Neural cell (in vitro differentiated cells): Measurements from ENCODE around the gene WDR33. TPM values are rescaled to one million over a fixed set of nuclear protein-coding genes. Genes with fewer than 3 reads are reported as not detected.

Source experiments
- H2AFZ ChIP-seq: fragments of 200-600, 300-800 bp; sonication (generic), shearing (Covaris generic); 2 replicates; pipeline ENCODE4 v1.6.0; 2014; ENCODE audit warnings: low read depth, mild to moderate bottlenecking, antibody characterized with exemption, low read length, moderate library complexity
- H3F3A ChIP-seq: fragments of 200-600 bp; shearing (Covaris generic); 2 replicates; pipeline ENCODE4 v1.6.1; 2016; ENCODE audit warnings: mild to moderate bottlenecking, moderate library complexity, mixed read lengths, antibody characterized with exemption, low read length; ENCODE audit not compliant: insufficient read depth, poor library complexity, severe bottlenecking
- H3K27ac ChIP-seq: fragments of 200-600, 300-800 bp; sonication (generic), shearing (Covaris generic); 2 replicates; pipeline ENCODE4 v1.5.1; 2014; ENCODE audit warnings: mild to moderate bottlenecking, low read length, moderate library complexity
- H3K27me3 ChIP-seq: fragments of 300-800, 200-600 bp; sonication (generic), shearing (Covaris generic); 2 replicates; pipeline ENCODE4 v1.6.0; 2014; ENCODE audit warnings: mild to moderate bottlenecking, low read depth, low read length, moderate library complexity; ENCODE audit not compliant: insufficient read depth
- H3K36me3 ChIP-seq: fragments of 300-800, 200-600 bp; sonication (generic), shearing (Covaris generic); 2 replicates; pipeline ENCODE4 v1.5.1; 2014; ENCODE audit warnings: mild to moderate bottlenecking, antibody characterized with exemption, low read length, moderate library complexity; ENCODE audit not compliant: insufficient read depth
- H3K4me2 ChIP-seq: fragments of 300-800, 200-600 bp; sonication (generic), shearing (Covaris generic); 2 replicates; pipeline ENCODE4 v1.6.0; 2014; ENCODE audit warnings: mild to moderate bottlenecking, low read length
- H3K4me3 ChIP-seq: fragments of 300-800, 200-600 bp; sonication (generic), shearing (Covaris generic); 2 replicates; pipeline ENCODE4 v1.5.1; 2014; ENCODE audit warnings: mild to moderate bottlenecking, low read length, moderate library complexity
- H3K79me2 ChIP-seq: fragments of 200-600 bp; shearing (Covaris generic); replicated peaks from 2 replicates; pipeline ENCODE4 v1.6.0; 2014; ENCODE audit warnings: mild to moderate bottlenecking, low read length, moderate library complexity; ENCODE audit not compliant: insufficient read depth
- H3K9ac ChIP-seq: fragments of 300-800, 200-600 bp; sonication (generic), shearing (Covaris generic); 2 replicates; pipeline ENCODE4 v1.6.1; 2016; ENCODE audit warnings: mild to moderate bottlenecking, low read length, mixed read lengths
- H3K9me2 ChIP-seq: fragments of 200-600 bp; shearing (Covaris generic); 2 replicates; pipeline ENCODE4 v1.6.1; 2016; ENCODE audit warnings: mild to moderate bottlenecking, low read length, mixed read lengths; ENCODE audit not compliant: insufficient read depth
- H3K9me3 ChIP-seq: fragments of 200-600, 300-800 bp; sonication (generic), shearing (Covaris generic); 2 replicates; pipeline ENCODE4 v1.6.1; 2016; ENCODE audit warnings: mild to moderate bottlenecking, mixed run types, low read length, moderate library complexity, mixed read lengths
- H4K20me1 ChIP-seq: fragments of 200-600 bp; shearing (Covaris generic); 2 replicates; pipeline ENCODE4 v1.6.1; 2016; ENCODE audit warnings: mild to moderate bottlenecking, mixed run types; ENCODE audit not compliant: insufficient read depth
- EP300 ChIP-seq: fragments of 450-650 bp; conservative IDR thresholded peaks from 2 replicates; pipeline ENCODE4 v1.6.1; 2014; ENCODE audit warnings: antibody characterized with exemption, mild to moderate bottlenecking, moderate library complexity; ENCODE audit not compliant: poor library complexity, severe bottlenecking
- EZH2 ChIP-seq: fragments of 200-600, 300-800 bp; shearing (Covaris generic), sonication (generic); IDR thresholded peaks from 2 replicates; pipeline ENCODE4 v1.6.1; 2014; ENCODE audit warnings: antibody characterized with exemption, low read length, borderline replicate concordance, mild to moderate bottlenecking; ENCODE audit not compliant: insufficient read depth, poor library complexity, severe bottlenecking
- MXI1 ChIP-seq: fragments of 450-650 bp; conservative IDR thresholded peaks from 2 replicates; pipeline ENCODE4 v1.6.1; 2014; ENCODE audit warnings: antibody characterized with exemption, mild to moderate bottlenecking; ENCODE audit not compliant: poor library complexity, severe bottlenecking
- POLR2AphosphoS5 ChIP-seq: IDR thresholded peaks from 2 replicates; pipeline ENCODE4 v1.6.1; 2012
- RAD21 ChIP-seq: fragments of 450-650 bp; conservative IDR thresholded peaks from 2 replicates; pipeline ENCODE4 v1.6.1; 2014; ENCODE audit warnings: antibody characterized with exemption, mild to moderate bottlenecking, moderate library complexity
- SMC3 ChIP-seq: fragments of 450-650 bp; conservative IDR thresholded peaks from 2 replicates; pipeline ENCODE4 v1.6.1; 2014; ENCODE audit warnings: antibody characterized with exemption, mild to moderate bottlenecking, moderate library complexity; ENCODE audit not compliant: poor library complexity
- TAF1 ChIP-seq: IDR thresholded peaks from 2 replicates; pipeline ENCODE4 v1.6.1; 2012; ENCODE audit warnings: low read depth
- polyA plus RNA-seq: library from polyadenylated mRNA; depleted of rRNA; stranded (reverse); fragments of >200 nt; gene quantifications from 2 replicates; pipeline ENCODE4 v1.2.3, GENCODE V29; 2014
- TF ChIP-seq, protein P1 (sequence below): IDR thresholded peaks from 2 replicates; pipeline ENCODE4 v1.6.1; 2012; ENCODE audit warnings: borderline replicate concordance
- TF ChIP-seq, protein P2 (sequence below): fragments of 450-650 bp; IDR thresholded peaks from 2 replicates; pipeline ENCODE4 v1.5.1; 2014; ENCODE audit warnings: antibody characterized with exemption, mild to moderate bottlenecking, moderate library complexity; ENCODE audit not compliant: poor library complexity, severe bottlenecking

WDR33 gene
- polyA plus RNA-seq, 1 donor from 2014 or later = 58.7 TPM

DNA sequence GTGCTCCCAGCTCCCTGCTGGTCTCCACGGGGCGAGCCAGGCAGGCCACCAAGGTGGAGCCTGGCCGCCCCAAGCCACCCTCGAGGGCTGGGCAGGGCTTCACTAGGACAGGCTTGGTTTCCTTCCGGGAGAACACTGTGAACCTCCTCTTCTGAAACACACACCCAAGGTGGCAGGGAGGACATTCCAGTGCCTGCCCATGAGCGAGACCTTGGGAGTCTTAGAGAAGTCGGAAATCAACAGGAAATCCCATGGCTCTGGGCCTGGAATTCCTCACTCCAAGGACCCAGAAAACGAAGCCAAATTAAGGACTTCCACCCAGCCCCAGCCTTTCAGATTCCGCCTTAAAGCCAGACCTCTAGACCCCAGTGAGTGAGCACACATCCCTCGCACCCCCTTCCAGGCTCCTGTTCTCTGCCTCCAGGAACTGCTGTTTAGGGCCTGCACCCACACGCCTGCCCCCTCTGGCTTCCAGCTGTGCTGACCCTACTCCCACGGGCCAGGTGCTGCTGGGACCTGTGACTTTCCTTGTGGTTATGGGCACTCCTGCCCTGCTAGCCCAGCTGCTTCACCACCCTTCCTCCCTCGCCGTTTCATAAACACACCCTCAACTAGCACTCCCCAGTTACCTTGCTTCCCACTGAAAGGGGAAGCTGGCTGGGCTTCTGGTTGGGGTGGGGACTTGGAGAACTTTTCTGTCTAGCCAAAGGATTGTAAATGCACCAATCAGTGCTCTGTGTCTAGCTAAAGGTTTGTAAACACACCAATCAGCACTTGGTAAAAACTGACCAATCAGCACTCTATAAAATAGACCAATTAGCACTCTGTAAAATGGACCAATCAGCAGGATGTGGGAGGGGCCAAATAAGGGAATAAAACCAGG, 151.3 kb downstream of the WDR33 start:
- no peak overlapping the region for H3K4me2 ChIP-seq
- no peaks in the 10 kb centered on the region for H4K20me1 ChIP-seq
- no peaks in the 10 kb centered on the region for H3K79me2 ChIP-seq
- no peaks in the 10 kb centered on the region for H3F3A ChIP-seq
- no peaks in the 10 kb centered on the region for H3K9me3 ChIP-seq
- no peaks in the 10 kb centered on the region for H3K36me3 ChIP-seq
- H3K9me2 ChIP-seq = no peaks in the 10 kb centered on the region
- TF ChIP-seq TAF1 = no peak
- no peak for TF ChIP-seq RAD21
- no peak for TF ChIP-seq EZH2
- TF ChIP-seq MXI1 = no peak
- no peak for TF ChIP-seq POLR2AphosphoS5
- TF ChIP-seq SMC3 = no peak
- TF ChIP-seq, protein P1, sequence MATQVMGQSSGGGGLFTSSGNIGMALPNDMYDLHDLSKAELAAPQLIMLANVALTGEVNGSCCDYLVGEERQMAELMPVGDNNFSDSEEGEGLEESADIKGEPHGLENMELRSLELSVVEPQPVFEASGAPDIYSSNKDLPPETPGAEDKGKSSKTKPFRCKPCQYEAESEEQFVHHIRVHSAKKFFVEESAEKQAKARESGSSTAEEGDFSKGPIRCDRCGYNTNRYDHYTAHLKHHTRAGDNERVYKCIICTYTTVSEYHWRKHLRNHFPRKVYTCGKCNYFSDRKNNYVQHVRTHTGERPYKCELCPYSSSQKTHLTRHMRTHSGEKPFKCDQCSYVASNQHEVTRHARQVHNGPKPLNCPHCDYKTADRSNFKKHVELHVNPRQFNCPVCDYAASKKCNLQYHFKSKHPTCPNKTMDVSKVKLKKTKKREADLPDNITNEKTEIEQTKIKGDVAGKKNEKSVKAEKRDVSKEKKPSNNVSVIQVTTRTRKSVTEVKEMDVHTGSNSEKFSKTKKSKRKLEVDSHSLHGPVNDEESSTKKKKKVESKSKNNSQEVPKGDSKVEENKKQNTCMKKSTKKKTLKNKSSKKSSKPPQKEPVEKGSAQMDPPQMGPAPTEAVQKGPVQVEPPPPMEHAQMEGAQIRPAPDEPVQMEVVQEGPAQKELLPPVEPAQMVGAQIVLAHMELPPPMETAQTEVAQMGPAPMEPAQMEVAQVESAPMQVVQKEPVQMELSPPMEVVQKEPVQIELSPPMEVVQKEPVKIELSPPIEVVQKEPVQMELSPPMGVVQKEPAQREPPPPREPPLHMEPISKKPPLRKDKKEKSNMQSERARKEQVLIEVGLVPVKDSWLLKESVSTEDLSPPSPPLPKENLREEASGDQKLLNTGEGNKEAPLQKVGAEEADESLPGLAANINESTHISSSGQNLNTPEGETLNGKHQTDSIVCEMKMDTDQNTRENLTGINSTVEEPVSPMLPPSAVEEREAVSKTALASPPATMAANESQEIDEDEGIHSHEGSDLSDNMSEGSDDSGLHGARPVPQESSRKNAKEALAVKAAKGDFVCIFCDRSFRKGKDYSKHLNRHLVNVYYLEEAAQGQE = no peak
- TF ChIP-seq, protein P2, sequence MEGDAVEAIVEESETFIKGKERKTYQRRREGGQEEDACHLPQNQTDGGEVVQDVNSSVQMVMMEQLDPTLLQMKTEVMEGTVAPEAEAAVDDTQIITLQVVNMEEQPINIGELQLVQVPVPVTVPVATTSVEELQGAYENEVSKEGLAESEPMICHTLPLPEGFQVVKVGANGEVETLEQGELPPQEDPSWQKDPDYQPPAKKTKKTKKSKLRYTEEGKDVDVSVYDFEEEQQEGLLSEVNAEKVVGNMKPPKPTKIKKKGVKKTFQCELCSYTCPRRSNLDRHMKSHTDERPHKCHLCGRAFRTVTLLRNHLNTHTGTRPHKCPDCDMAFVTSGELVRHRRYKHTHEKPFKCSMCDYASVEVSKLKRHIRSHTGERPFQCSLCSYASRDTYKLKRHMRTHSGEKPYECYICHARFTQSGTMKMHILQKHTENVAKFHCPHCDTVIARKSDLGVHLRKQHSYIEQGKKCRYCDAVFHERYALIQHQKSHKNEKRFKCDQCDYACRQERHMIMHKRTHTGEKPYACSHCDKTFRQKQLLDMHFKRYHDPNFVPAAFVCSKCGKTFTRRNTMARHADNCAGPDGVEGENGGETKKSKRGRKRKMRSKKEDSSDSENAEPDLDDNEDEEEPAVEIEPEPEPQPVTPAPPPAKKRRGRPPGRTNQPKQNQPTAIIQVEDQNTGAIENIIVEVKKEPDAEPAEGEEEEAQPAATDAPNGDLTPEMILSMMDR = no peak
- TF ChIP-seq EP300 = no peak
- no peak overlapping the region for H2AFZ ChIP-seq
- H3K27me3 ChIP-seq = peaks cover 16% of the 10 kb centered on the region
- H3K27ac ChIP-seq = no peak overlapping the region
- no peak overlapping the region for H3K9ac ChIP-seq
- H3K4me3 ChIP-seq = no peak overlapping the region

DNA sequence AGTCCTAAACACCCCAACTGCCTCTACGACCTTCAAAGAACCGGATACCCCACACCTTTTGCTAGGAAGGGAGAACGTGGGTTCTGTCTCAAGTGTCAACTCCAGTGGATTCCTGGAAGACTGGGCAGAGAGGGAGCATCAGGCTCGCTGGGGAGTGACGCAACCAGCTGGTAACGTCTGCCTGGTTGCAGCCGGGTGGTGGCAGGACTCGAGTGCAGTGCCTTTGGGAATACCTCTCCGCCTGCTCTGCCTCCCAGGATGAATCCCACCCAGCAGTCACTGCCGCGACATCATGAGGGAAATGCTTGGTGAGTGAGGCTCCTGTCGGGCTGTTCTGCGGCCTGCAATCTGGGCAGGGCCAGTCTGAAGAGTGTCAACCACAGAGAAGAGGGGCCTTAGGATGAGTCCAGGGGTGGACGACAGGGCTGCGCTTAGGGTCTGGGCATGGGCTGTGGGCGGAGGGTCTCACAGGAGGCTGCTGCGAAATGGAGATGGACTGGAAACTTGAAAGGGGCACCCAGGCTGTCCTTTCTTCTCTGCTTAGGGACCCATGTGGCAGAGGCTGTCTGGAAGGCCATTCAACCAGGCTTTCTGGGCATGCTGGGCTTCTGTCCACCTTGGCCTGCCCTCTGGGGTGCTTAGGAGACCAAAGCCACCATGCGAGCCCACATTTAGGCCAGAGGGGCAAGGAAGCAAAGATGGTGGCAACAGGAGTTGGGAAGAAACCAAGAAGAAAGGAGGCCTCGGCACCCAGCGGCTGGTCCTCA, 152.1 kb downstream of the WDR33 start:
- H4K20me1 ChIP-seq = no peaks in the 10 kb centered on the region
- H3K9me3 ChIP-seq = no peaks in the 10 kb centered on the region
- no peaks in the 10 kb centered on the region for H3K36me3 ChIP-seq
- H3F3A ChIP-seq = no peaks in the 10 kb centered on the region
- no peak overlapping the region for H3K4me3 ChIP-seq
- H3K79me2 ChIP-seq = no peaks in the 10 kb centered on the region
- no peak for TF ChIP-seq EP300
- no peak for TF ChIP-seq TAF1
- TF ChIP-seq, protein P2 = no peak
- no peak for TF ChIP-seq MXI1
- TF ChIP-seq, protein P1 = no peak
- TF ChIP-seq EZH2 = no peak
- TF ChIP-seq RAD21 = no peak
- TF ChIP-seq SMC3 = no peak
- no peak for TF ChIP-seq POLR2AphosphoS5
- peaks cover 10% of the 10 kb centered on the region for H3K27me3 ChIP-seq
- no peaks in the 10 kb centered on the region for H3K9me2 ChIP-seq
- no peak overlapping the region for H2AFZ ChIP-seq
- no peak overlapping the region for H3K9ac ChIP-seq
- no peak overlapping the region for H3K4me2 ChIP-seq
- no peak overlapping the region for H3K27ac ChIP-seq
